Measurements from ENCODE around the gene ATP10D.
"Not testable (repeated sequence)": the region's sequence is repeated elsewhere in the genome, so short reads cannot be mapped to it uniquely, and the experiment has no call there.

The ATP10D gene

DNA sequence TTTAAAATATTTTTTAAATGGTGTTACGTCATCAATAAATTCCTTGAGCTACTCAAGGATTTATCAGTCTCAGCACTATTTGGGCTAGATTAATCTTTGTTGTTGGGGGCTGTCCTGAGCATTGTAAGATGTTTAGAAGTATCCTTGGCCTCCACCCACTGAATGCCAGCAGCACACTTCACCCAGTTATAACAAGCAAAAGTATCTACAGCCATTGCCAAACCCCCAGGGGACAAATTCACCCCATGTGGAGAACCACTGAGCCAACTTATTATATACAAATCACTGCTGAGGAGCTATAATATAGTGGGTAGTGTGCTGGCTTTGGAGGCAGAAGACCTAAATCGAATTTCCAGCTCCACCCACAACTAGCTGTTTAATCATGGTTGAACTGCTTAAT, 58.3 kb downstream of the ATP10D start:
- Histone ChIP-seq H3K27me3 (ENCODE audit: insufficient read depth, low read length) (no peaks in the 10 kb centered on the region), H2BK12ac (ENCODE audit: low read length) (no peak overlapping the region), H3K79me2 (ENCODE audit: control insufficient read depth, insufficient read depth, low read length, poor library complexity) (no peaks in the 10 kb centered on the region), H3K14ac (ENCODE audit: low read length) (no peak overlapping the region), H3K27ac (ENCODE audit: low read depth, low read length) (no peak overlapping the region), H3K23ac (ENCODE audit: low read length) (no peak overlapping the region), H4K12ac (ENCODE audit: low read depth, low read length) (no peak overlapping the region), H3K18ac (ENCODE audit: low read length) (no peak overlapping the region), H3K79me1 (ENCODE audit: low read length) (no peaks in the 10 kb centered on the region), H2BK5ac (ENCODE audit: low read depth, low read length, poor library complexity) (no peak overlapping the region), H3K9me3 (ENCODE audit: insufficient read depth, low read depth, low read length) (no peaks in the 10 kb centered on the region), H4K91ac (ENCODE audit: low read depth, low read length) (no peak overlapping the region), H2AFZ (ENCODE audit: insufficient read depth, low read length, poor library complexity) (no peak overlapping the region), H3K4me3 (ENCODE audit: low read depth, low read length) (no peak overlapping the region), H2AK5ac (ENCODE audit: low read length) (no peak overlapping the region), H3K4me2 (ENCODE audit: low read length) (no peak overlapping the region), H3K4ac (ENCODE audit: low read depth, low read length) (no peak overlapping the region), H3K4me1 (ENCODE audit: control insufficient read depth in 1 of 2, insufficient read depth in 2 of 2, low read length in 2 of 2) (no peaks in the 10 kb centered on the region), H4K8ac (ENCODE audit: low read depth, low read length) (no peak overlapping the region), H3K9ac (ENCODE audit: low read length) (no peak overlapping the region), H2BK120ac (ENCODE audit: insufficient read depth, low read length, poor library complexity) (no peak overlapping the region), H3K36me3 (ENCODE audit: control insufficient read depth in 1 of 2, insufficient read depth in 2 of 2, low read length in 2 of 2) (peaks cover 3 to 26% of the 10 kb centered on the region in 2 experiments)
- no peak for DNase-seq
- no CpG with 5 or more reads among the region's 2 CpGs for WGBS (ENCODE audit: extremely low coverage, insufficient coverage, insufficient read length)

DNA sequence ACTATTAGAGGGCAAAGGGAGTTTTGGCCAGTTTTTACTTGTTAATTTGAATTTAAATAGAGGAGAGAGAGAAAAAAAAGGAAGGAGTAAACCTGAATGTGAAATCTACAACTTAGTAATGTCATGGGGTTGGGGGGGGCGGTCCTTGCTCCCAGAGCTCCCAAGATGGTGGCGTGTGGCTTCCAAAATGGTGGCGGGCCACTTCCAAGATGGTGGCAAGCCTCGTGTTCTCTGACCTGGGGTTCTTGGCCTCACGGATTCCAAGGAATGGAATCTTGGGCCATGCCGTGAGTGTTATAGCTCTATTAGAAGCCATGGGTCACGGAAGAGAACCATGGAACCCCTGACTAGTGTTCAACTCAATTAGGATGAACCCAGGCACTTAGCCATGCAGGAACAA, 65.3 kb downstream of the ATP10D start:
- not testable (repeated sequence) for H2BK5ac ChIP-seq (ENCODE audit: low read depth, low read length, poor library complexity); H3K27me3 ChIP-seq (ENCODE audit: insufficient read depth, low read length); H3K9ac ChIP-seq (ENCODE audit: low read length); H2AK5ac ChIP-seq (ENCODE audit: low read length); H3K14ac ChIP-seq (ENCODE audit: low read length); H3K79me2 ChIP-seq (ENCODE audit: control insufficient read depth, insufficient read depth, low read length, poor library complexity); H3K9me3 ChIP-seq (ENCODE audit: insufficient read depth, low read depth, low read length); H2BK12ac ChIP-seq (ENCODE audit: low read length); H2BK120ac ChIP-seq (ENCODE audit: insufficient read depth, low read length, poor library complexity); H4K12ac ChIP-seq (ENCODE audit: low read depth, low read length); H3K27ac ChIP-seq (ENCODE audit: low read depth, low read length); H3K23ac ChIP-seq (ENCODE audit: low read length); H2AFZ ChIP-seq (ENCODE audit: insufficient read depth, low read length, poor library complexity); H4K8ac ChIP-seq (ENCODE audit: low read depth, low read length); H3K4me3 ChIP-seq (ENCODE audit: low read depth, low read length); H3K79me1 ChIP-seq (ENCODE audit: low read length); H3K18ac ChIP-seq (ENCODE audit: low read length); H4K91ac ChIP-seq (ENCODE audit: low read depth, low read length); H3K4me2 ChIP-seq (ENCODE audit: low read length); H3K4me1 ChIP-seq (ENCODE audit: control insufficient read depth in 1 of 2, insufficient read depth in 2 of 2, low read length in 2 of 2); DNase-seq; H3K4ac ChIP-seq (ENCODE audit: low read depth, low read length)
- H3K36me3 ChIP-seq (ENCODE audit: control insufficient read depth in 1 of 2, insufficient read depth in 2 of 2, low read length in 2 of 2): peaks cover 11 to 41% of the 10 kb centered on the region in 2 experiments
- no CpG with 5 or more reads among the region's 7 CpGs for WGBS (ENCODE audit: extremely low coverage, insufficient coverage, insufficient read length)

DNA sequence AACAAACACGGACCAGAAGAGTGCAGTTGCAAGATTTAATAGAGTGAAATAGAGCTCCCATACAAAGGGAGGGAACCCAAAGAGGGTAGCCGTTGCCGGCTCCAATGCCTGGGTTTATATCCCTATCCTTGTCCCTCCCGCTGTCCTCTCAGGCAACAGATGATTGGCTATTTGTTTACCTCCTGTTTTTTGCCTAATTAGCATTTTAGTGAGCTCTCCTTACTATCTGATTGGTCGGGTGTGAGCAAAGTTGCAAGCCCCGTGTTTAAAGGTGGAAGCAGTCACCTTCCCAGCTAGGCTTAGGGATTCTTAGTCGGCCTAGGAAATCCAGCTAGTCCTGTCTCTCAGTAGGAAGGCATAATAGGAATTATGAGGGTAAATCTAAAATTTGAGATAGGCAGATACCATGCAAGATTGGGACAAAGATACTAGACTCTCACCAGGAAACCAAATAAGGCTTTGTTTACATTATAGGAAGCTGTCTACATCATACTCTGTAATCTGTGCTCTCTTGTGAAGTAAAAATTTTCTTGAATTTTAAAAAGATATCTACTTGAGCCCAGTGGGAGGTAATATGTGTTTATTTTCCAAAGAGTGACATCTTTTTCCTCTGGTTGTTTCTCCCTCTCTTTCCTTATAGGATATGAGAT, 65.9 kb downstream of the ATP10D start:
- Histone ChIP-seq H2BK120ac (ENCODE audit: insufficient read depth, low read length, poor library complexity) (no peak overlapping the region), H3K27ac (ENCODE audit: low read depth, low read length) (no peak overlapping the region), H4K8ac (ENCODE audit: low read depth, low read length) (no peak overlapping the region), H3K4me2 (ENCODE audit: low read length) (no peak overlapping the region), H2BK5ac (ENCODE audit: low read depth, low read length, poor library complexity) (no peak overlapping the region), H4K12ac (ENCODE audit: low read depth, low read length) (no peak overlapping the region), H3K27me3 (ENCODE audit: insufficient read depth, low read length) (no peaks in the 10 kb centered on the region), H3K23ac (ENCODE audit: low read length) (no peak overlapping the region), H3K18ac (ENCODE audit: low read length) (no peak overlapping the region), H3K79me1 (ENCODE audit: low read length) (no peaks in the 10 kb centered on the region), H3K36me3 (ENCODE audit: control insufficient read depth in 1 of 2, insufficient read depth in 2 of 2, low read length in 2 of 2) (peaks cover 12 to 41% of the 10 kb centered on the region in 2 experiments), H3K79me2 (ENCODE audit: control insufficient read depth, insufficient read depth, low read length, poor library complexity) (no peaks in the 10 kb centered on the region), H2BK12ac (ENCODE audit: low read length) (no peak overlapping the region), H3K9me3 (ENCODE audit: insufficient read depth, low read depth, low read length) (no peaks in the 10 kb centered on the region), H3K4me1 (ENCODE audit: control insufficient read depth in 1 of 2, insufficient read depth in 2 of 2, low read length in 2 of 2) (no peaks in the 10 kb centered on the region), H3K14ac (ENCODE audit: low read length) (no peak overlapping the region), H3K9ac (ENCODE audit: low read length) (no peak overlapping the region), H3K4me3 (ENCODE audit: low read depth, low read length) (no peak overlapping the region), H4K91ac (ENCODE audit: low read depth, low read length) (no peak overlapping the region), H3K4ac (ENCODE audit: low read depth, low read length) (no peak overlapping the region), H2AFZ (ENCODE audit: insufficient read depth, low read length, poor library complexity) (no peak overlapping the region), H2AK5ac (ENCODE audit: low read length) (no peak overlapping the region)
- peak; percentile 28 to 80 for DNase-seq
- WGBS (ENCODE audit: extremely low coverage, insufficient coverage, insufficient read length): no CpG with 5 or more reads among the region's 7 CpGs

- Histone ChIP-seq H3K27me3 (ENCODE audit: insufficient read depth, low read length) (no peaks in the 10 kb centered on the region), H3K14ac (ENCODE audit: low read length) (no peak overlapping the region), H4K91ac (ENCODE audit: low read depth, low read length) (no peak overlapping the region), H3K79me2 (ENCODE audit: control insufficient read depth, insufficient read depth, low read length, poor library complexity) (no peaks in the 10 kb centered on the region), H3K36me3 (ENCODE audit: control insufficient read depth in 1 of 2, insufficient read depth in 2 of 2, low read length in 2 of 2) (peaks cover 12 to 34% of the 10 kb centered on the region in 2 experiments), H3K9ac (ENCODE audit: low read length) (no peak overlapping the region), H3K18ac (ENCODE audit: low read length) (no peak overlapping the region), H3K79me1 (ENCODE audit: low read length) (no peaks in the 10 kb centered on the region), H3K4me2 (ENCODE audit: low read length) (no peak overlapping the region), H2AFZ (ENCODE audit: insufficient read depth, low read length, poor library complexity) (no peak overlapping the region), H3K27ac (ENCODE audit: low read depth, low read length) (no peak overlapping the region), H3K4me3 (ENCODE audit: low read depth, low read length) (no peak overlapping the region), H4K12ac (ENCODE audit: low read depth, low read length) (no peak overlapping the region), H3K4ac (ENCODE audit: low read depth, low read length) (no peak overlapping the region), H3K4me1 (ENCODE audit: control insufficient read depth in 1 of 2, insufficient read depth in 2 of 2, low read length in 2 of 2) (no peaks in the 10 kb centered on the region), H2BK120ac (ENCODE audit: insufficient read depth, low read length, poor library complexity) (no peak overlapping the region), H3K23ac (ENCODE audit: low read length) (no peak overlapping the region), H2BK5ac (ENCODE audit: low read depth, low read length, poor library complexity) (no peak overlapping the region), H2BK12ac (ENCODE audit: low read length) (no peak overlapping the region), H2AK5ac (ENCODE audit: low read length) (no peak overlapping the region), H4K8ac (ENCODE audit: low read depth, low read length) (no peak overlapping the region), H3K9me3 (ENCODE audit: insufficient read depth, low read depth, low read length) (no peaks in the 10 kb centered on the region)
- peak in 1 of 2 donors; percentile 64 for DNase-seq
Observed at GRCh38 chr4:47551682-47552081, 66.6 kb downstream of the ATP10D start.
